ENCODE data around the gene IGFLR1. TPM values are rescaled to one million over a fixed set of nuclear protein-coding genes. Genes with fewer than 3 reads are reported as not detected.

The IGFLR1 gene
- total and polyA plus RNA-seq, 2 donors (not counting 3 experiments of a cell fraction or from before 2014, with no cell fraction given): 2.6 to 7.6 TPM

GRCh38 chr19:35715981-35716800 is 26.1 kb downstream of the IGFLR1 start:
- Histone ChIP-seq H4K20me1 (replicated peaks; ENCODE audit: control insufficient read depth, extremely low read depth, insufficient read depth, low read length) (no peaks in the 10 kb centered on the region), H3K27me3 (ENCODE audit: control insufficient read depth in 2 of 2, insufficient read depth in 2 of 2, low read length in 2 of 2) (no peaks in the 10 kb centered on the region), H3K79me2 (ENCODE audit: control insufficient read depth, insufficient read depth, low read length) (peaks cover 26% of the 10 kb centered on the region), H3K4me3 (replicated peaks in 1 of 3; ENCODE audit: insufficient read depth in 1 of 3, low read depth in 1 of 3, low read length in 3 of 3) (peak overlapping the region; percentile 30 to 57 (median 46)), H3K4me1 (ENCODE audit: control insufficient read depth, extremely low read depth, insufficient read depth, low read length) (peaks cover 17% of the 10 kb centered on the region), H3K36me3 (ENCODE audit: control insufficient read depth in 2 of 2, extremely low read depth in 1 of 2, insufficient read depth in 2 of 2, low read length in 2 of 2) (peaks cover under 1 to 5% of the 10 kb centered on the region in 2 experiments), H3K9me1 (replicated peaks; ENCODE audit: control insufficient read depth, extremely low read depth, insufficient read depth, low read length) (no peaks in the 10 kb centered on the region), H3K27ac (ENCODE audit: insufficient read depth, low read depth, low read length) (no peak overlapping the region), H3K9ac (replicated peaks; ENCODE audit: extremely low read depth, insufficient read depth, low read length) (peak overlapping the region; percentile 22), H3K9me3 (replicated peaks; ENCODE audit: control insufficient read depth, insufficient read depth, low read length) (no peaks in the 10 kb centered on the region), H3K4me2 (ENCODE audit: insufficient read depth, low read length) (peak overlapping the region; percentile 61), H2AFZ (ENCODE audit: low read depth, low read length) (peak overlapping the region; percentile 97)
- dilution Hi-C loops (cut with MboI; ENCODE audit: extremely low pct_ligation_motif_present, low sequenced_read_pairs) (no loop called here), intact Hi-C loops (cut with micrococcal nuclease) (no loop called here)
- TF ChIP-seq CTCF (IDR thresholded peaks at IDR 0.05; ENCODE audit: extremely low read depth in 1 of 2, insufficient read depth in 1 of 2, low read depth in 1 of 2, low read length in 2 of 2): no peak
- no peak for TF ChIP-seq FOS (IDR thresholded peaks at IDR 0.05; ENCODE audit: borderline replicate concordance, insufficient read depth, low read length)
- BruUV-seq (replicated peaks): no TSS peak
- no peak for DNase-seq (ENCODE audit: low read depth, low spot score)
- no peak for FAIRE-seq
- CTCF ChIA-PET: interaction anchor here (0.5 to 1.2 kb wide), 4 partner anchors 14 to 573 kb away, joined by 3 to 10 read pairs (median 4); partner anchors contain the start of gene FXYD7
- POLR2A ChIA-PET: no interaction called here

GRCh38 chr19:35715355-35715809 is 26.9 kb downstream of the IGFLR1 start:
- intact Hi-C loops (cut with micrococcal nuclease): no loop called here
- dilution Hi-C loops (cut with MboI; ENCODE audit: extremely low pct_ligation_motif_present, low sequenced_read_pairs): no loop called here
- Histone ChIP-seq H2AFZ (ENCODE audit: low read depth, low read length) (no peak overlapping the region), H4K20me1 (replicated peaks; ENCODE audit: control insufficient read depth, extremely low read depth, insufficient read depth, low read length) (no peaks in the 10 kb centered on the region), H3K36me3 (ENCODE audit: control insufficient read depth in 2 of 2, extremely low read depth in 1 of 2, insufficient read depth in 2 of 2, low read length in 2 of 2) (peaks cover 0 to 4% of the 10 kb centered on the region in 2 experiments), H3K79me2 (ENCODE audit: control insufficient read depth, insufficient read depth, low read length) (peaks cover 23% of the 10 kb centered on the region), H3K4me1 (ENCODE audit: control insufficient read depth, extremely low read depth, insufficient read depth, low read length) (peaks cover 17% of the 10 kb centered on the region), H3K9me3 (replicated peaks; ENCODE audit: control insufficient read depth, insufficient read depth, low read length) (no peaks in the 10 kb centered on the region), H3K9me1 (replicated peaks; ENCODE audit: control insufficient read depth, extremely low read depth, insufficient read depth, low read length) (no peaks in the 10 kb centered on the region), H3K4me2 (ENCODE audit: insufficient read depth, low read length) (no peak overlapping the region), H3K4me3 (replicated peaks in 1 of 3; ENCODE audit: insufficient read depth in 1 of 3, low read depth in 1 of 3, low read length in 3 of 3) (no peak overlapping the region), H3K9ac (replicated peaks; ENCODE audit: extremely low read depth, insufficient read depth, low read length) (no peak overlapping the region), H3K27me3 (ENCODE audit: control insufficient read depth in 2 of 2, insufficient read depth in 2 of 2, low read length in 2 of 2) (no peaks in the 10 kb centered on the region), H3K27ac (ENCODE audit: insufficient read depth, low read depth, low read length) (no peak overlapping the region)
- ChIA-PET POLR2A (no interaction called here), CTCF (interaction anchor here (0.5 to 1.2 kb wide), 3 partner anchors 17 to 573 kb away, joined by 3 to 10 read pairs (median 3); partner anchors contain the start of gene FXYD7)
- DNase-seq (ENCODE audit: low read depth, low spot score) (no peak), FAIRE-seq (no peak)
- BruUV-seq (replicated peaks): no TSS peak
- TF ChIP-seq POLR2AphosphoS5 (IDR thresholded peaks at IDR 0.05; ENCODE audit: insufficient read depth, low read depth, low read length) (no peak), GATA2 (IDR thresholded peaks at IDR 0.05; ENCODE audit: insufficient read depth, insufficient read length, low read depth, low read length) (no peak), FOS (IDR thresholded peaks at IDR 0.05; ENCODE audit: borderline replicate concordance, insufficient read depth, low read length) (no peak), MYC (IDR thresholded peaks at IDR 0.05; ENCODE audit: low read depth, low read length) (no peak), EZH2 (IDR thresholded peaks at IDR 0.05; ENCODE audit: borderline replicate concordance, low read depth, low read length, severe bottlenecking) (no peak), MAX (IDR thresholded peaks at IDR 0.05; ENCODE audit: insufficient read depth, insufficient read length) (no peak), JUN (IDR thresholded peaks at IDR 0.05; ENCODE audit: borderline replicate concordance, insufficient read depth, insufficient read length, low read depth) (no peak), CTCF (IDR thresholded peaks at IDR 0.05; ENCODE audit: extremely low read depth in 1 of 2, insufficient read depth in 1 of 2, low read depth in 1 of 2, low read length in 2 of 2) (no peak)
